ENCODE data around the gene G6PC1. TPM values are rescaled to one million over a fixed set of nuclear protein-coding genes. Genes with fewer than 3 reads are reported as not detected.
"Not testable (repeated sequence)": the region's sequence is repeated elsewhere in the genome, so short reads cannot be mapped to it uniquely, and the experiment has no call there.

Gene G6PC1
- total RNA-seq, 1 experiment from 2014 or later = not detected

- Histone ChIP-seq H3K4me3 (ENCODE audit: low read length) (no peak overlapping the region), H3K4me1 (ENCODE audit: low read length) (peaks cover 9% of the 10 kb centered on the region), H3K4me2 (ENCODE audit: low read depth, low read length, poor library complexity, severe bottlenecking) (no peak overlapping the region), H3K27ac (ENCODE audit: low read length) (no peak overlapping the region), H4K20me1 (ENCODE audit: insufficient read depth, low read depth, low read length) (no peaks in the 10 kb centered on the region), H3K9ac (ENCODE audit: low read length) (no peak overlapping the region), H3K9me2 (replicated peaks; ENCODE audit: insufficient read depth, low read length) (no peaks in the 10 kb centered on the region), H3K9me3 (ENCODE audit: low read length) (no peaks in the 10 kb centered on the region), H3K79me2 (ENCODE audit: low read length) (no peaks in the 10 kb centered on the region), H3K36me3 (ENCODE audit: insufficient read depth, low read length) (no peaks in the 10 kb centered on the region), H2AFZ (ENCODE audit: low read length) (no peak overlapping the region), H3K27me3 (ENCODE audit: low read length) (no peaks in the 10 kb centered on the region)
- no peak for DNase-seq
These were observed 21.0 kb upstream of the G6PC1 start for GRCh38 chr17:42879596-42879985.

- no peaks in the 10 kb centered on the region for H3K27me3 ChIP-seq (ENCODE audit: low read length)
- H3K4me2 ChIP-seq (ENCODE audit: low read depth, low read length, poor library complexity, severe bottlenecking) = no peak overlapping the region
- H3K4me3 ChIP-seq (ENCODE audit: low read length) = no peak overlapping the region
- DNase-seq = no peak
- H4K20me1 ChIP-seq (ENCODE audit: insufficient read depth, low read depth, low read length) = no peaks in the 10 kb centered on the region
- no peak overlapping the region for H3K27ac ChIP-seq (ENCODE audit: low read length)
- H3K36me3 ChIP-seq (ENCODE audit: insufficient read depth, low read length) = no peaks in the 10 kb centered on the region
- no peak overlapping the region for H2AFZ ChIP-seq (ENCODE audit: low read length)
- no peaks in the 10 kb centered on the region for H3K9me3 ChIP-seq (ENCODE audit: low read length)
- no peaks in the 10 kb centered on the region for H3K79me2 ChIP-seq (ENCODE audit: low read length)
- peaks cover 9% of the 10 kb centered on the region for H3K4me1 ChIP-seq (ENCODE audit: low read length)
- H3K9me2 ChIP-seq (replicated peaks; ENCODE audit: insufficient read depth, low read length) = no peaks in the 10 kb centered on the region
- H3K9ac ChIP-seq (ENCODE audit: low read length) = no peak overlapping the region
These were observed 19.8 kb upstream of the G6PC1 start for GRCh38 chr17:42880776-42881310.

GRCh38 chr17:42881706-42882105 is 18.9 kb upstream of the G6PC1 start:
- not testable (repeated sequence) for H3K9ac ChIP-seq (ENCODE audit: low read length); H4K20me1 ChIP-seq (ENCODE audit: insufficient read depth, low read depth, low read length); H3K79me2 ChIP-seq (ENCODE audit: low read length); DNase-seq; H3K4me3 ChIP-seq (ENCODE audit: low read length); H3K4me1 ChIP-seq (ENCODE audit: low read length); H3K27ac ChIP-seq (ENCODE audit: low read length); H3K36me3 ChIP-seq (ENCODE audit: insufficient read depth, low read length); H2AFZ ChIP-seq (ENCODE audit: low read length); H3K4me2 ChIP-seq (ENCODE audit: low read depth, low read length, poor library complexity, severe bottlenecking); H3K9me3 ChIP-seq (ENCODE audit: low read length); H3K9me2 ChIP-seq (replicated peaks; ENCODE audit: insufficient read depth, low read length); H3K27me3 ChIP-seq (ENCODE audit: low read length)

GRCh38 chr17:42882166-42882565 is 18.4 kb upstream of the G6PC1 start:
- no peaks in the 10 kb centered on the region for H3K79me2 ChIP-seq (ENCODE audit: low read length)
- no peak overlapping the region for H3K9ac ChIP-seq (ENCODE audit: low read length)
- H3K4me1 ChIP-seq (ENCODE audit: low read length) = peaks cover 9% of the 10 kb centered on the region
- no peaks in the 10 kb centered on the region for H3K27me3 ChIP-seq (ENCODE audit: low read length)
- no peak for DNase-seq
- H3K4me3 ChIP-seq (ENCODE audit: low read length) = no peak overlapping the region
- H3K4me2 ChIP-seq (ENCODE audit: low read depth, low read length, poor library complexity, severe bottlenecking) = no peak overlapping the region
- no peak overlapping the region for H2AFZ ChIP-seq (ENCODE audit: low read length)
- no peaks in the 10 kb centered on the region for H3K9me3 ChIP-seq (ENCODE audit: low read length)
- no peaks in the 10 kb centered on the region for H4K20me1 ChIP-seq (ENCODE audit: insufficient read depth, low read depth, low read length)
- no peaks in the 10 kb centered on the region for H3K9me2 ChIP-seq (replicated peaks; ENCODE audit: insufficient read depth, low read length)
- H3K27ac ChIP-seq (ENCODE audit: low read length) = no peak overlapping the region
- no peaks in the 10 kb centered on the region for H3K36me3 ChIP-seq (ENCODE audit: insufficient read depth, low read length)

GRCh38 chr17:42883802-42884558 is 16.6 kb upstream of the G6PC1 start:
- no peaks in the 10 kb centered on the region for H3K79me2 ChIP-seq (ENCODE audit: low read length)
- H2AFZ ChIP-seq (ENCODE audit: low read length) = no peak overlapping the region
- peak; percentile 46 for DNase-seq
- H3K9me3 ChIP-seq (ENCODE audit: low read length) = no peaks in the 10 kb centered on the region
- no peaks in the 10 kb centered on the region for H3K36me3 ChIP-seq (ENCODE audit: insufficient read depth, low read length)
- H3K9ac ChIP-seq (ENCODE audit: low read length) = no peak overlapping the region
- no peaks in the 10 kb centered on the region for H3K4me1 ChIP-seq (ENCODE audit: low read length)
- no peaks in the 10 kb centered on the region for H3K27me3 ChIP-seq (ENCODE audit: low read length)
- no peaks in the 10 kb centered on the region for H3K9me2 ChIP-seq (replicated peaks; ENCODE audit: insufficient read depth, low read length)
- no peak overlapping the region for H3K27ac ChIP-seq (ENCODE audit: low read length)
- no peak overlapping the region for H3K4me2 ChIP-seq (ENCODE audit: low read depth, low read length, poor library complexity, severe bottlenecking)
- no peak overlapping the region for H3K4me3 ChIP-seq (ENCODE audit: low read length)
- no peaks in the 10 kb centered on the region for H4K20me1 ChIP-seq (ENCODE audit: insufficient read depth, low read depth, low read length)

- H3K9me3 ChIP-seq (ENCODE audit: low read length); H3K4me2 ChIP-seq (ENCODE audit: low read depth, low read length, poor library complexity, severe bottlenecking); H2AFZ ChIP-seq (ENCODE audit: low read length); H3K36me3 ChIP-seq (ENCODE audit: insufficient read depth, low read length); H3K27me3 ChIP-seq (ENCODE audit: low read length); H3K79me2 ChIP-seq (ENCODE audit: low read length); H3K9ac ChIP-seq (ENCODE audit: low read length); H3K4me1 ChIP-seq (ENCODE audit: low read length); H3K27ac ChIP-seq (ENCODE audit: low read length); H3K4me3 ChIP-seq (ENCODE audit: low read length); H3K9me2 ChIP-seq (replicated peaks; ENCODE audit: insufficient read depth, low read length); H4K20me1 ChIP-seq (ENCODE audit: insufficient read depth, low read depth, low read length); DNase-seq: not testable (repeated sequence)
These were observed 14.8 kb upstream of the G6PC1 start for GRCh38 chr17:42885806-42886205.

- no peak overlapping the region for H3K4me2 ChIP-seq (ENCODE audit: low read depth, low read length, poor library complexity, severe bottlenecking)
- no peaks in the 10 kb centered on the region for H3K27me3 ChIP-seq (ENCODE audit: low read length)
- no peaks in the 10 kb centered on the region for H3K9me3 ChIP-seq (ENCODE audit: low read length)
- no peak overlapping the region for H3K4me3 ChIP-seq (ENCODE audit: low read length)
- no peak overlapping the region for H3K27ac ChIP-seq (ENCODE audit: low read length)
- H3K9me2 ChIP-seq (replicated peaks; ENCODE audit: insufficient read depth, low read length) = no peaks in the 10 kb centered on the region
- DNase-seq = no peak
- no peak overlapping the region for H2AFZ ChIP-seq (ENCODE audit: low read length)
- no peaks in the 10 kb centered on the region for H3K4me1 ChIP-seq (ENCODE audit: low read length)
- H4K20me1 ChIP-seq (ENCODE audit: insufficient read depth, low read depth, low read length) = no peaks in the 10 kb centered on the region
- H3K36me3 ChIP-seq (ENCODE audit: insufficient read depth, low read length) = no peaks in the 10 kb centered on the region
- H3K79me2 ChIP-seq (ENCODE audit: low read length) = no peaks in the 10 kb centered on the region
- H3K9ac ChIP-seq (ENCODE audit: low read length) = no peak overlapping the region
These were observed 14.1 kb upstream of the G6PC1 start for GRCh38 chr17:42886283-42887176.

- Histone ChIP-seq H3K27ac (ENCODE audit: low read length) (no peak overlapping the region), H3K9ac (ENCODE audit: low read length) (no peak overlapping the region), H3K4me2 (ENCODE audit: low read depth, low read length, poor library complexity, severe bottlenecking) (no peak overlapping the region), H4K20me1 (ENCODE audit: insufficient read depth, low read depth, low read length) (no peaks in the 10 kb centered on the region), H3K36me3 (ENCODE audit: insufficient read depth, low read length) (no peaks in the 10 kb centered on the region), H3K4me3 (ENCODE audit: low read length) (no peak overlapping the region), H3K9me3 (ENCODE audit: low read length) (no peaks in the 10 kb centered on the region), H3K27me3 (ENCODE audit: low read length) (no peaks in the 10 kb centered on the region), H2AFZ (ENCODE audit: low read length) (no peak overlapping the region), H3K9me2 (replicated peaks; ENCODE audit: insufficient read depth, low read length) (no peaks in the 10 kb centered on the region), H3K4me1 (ENCODE audit: low read length) (no peaks in the 10 kb centered on the region), H3K79me2 (ENCODE audit: low read length) (no peaks in the 10 kb centered on the region)
- DNase-seq = no peak
These were observed 10.8 kb upstream of the G6PC1 start for GRCh38 chr17:42889809-42890208.

Measured in Karpas-422 (cell line).